ENCODE data around the gene LGR6.

GRCh38 chr1:202247104-202247503 is 53.5 kb downstream of the LGR6 start:
- TF ChIP-seq CTCF (IDR thresholded peaks at IDR 0.05; ENCODE audit: low read depth, low read length) (no peak), EZH2phosphoT487 (IDR thresholded peaks at IDR 0.05; ENCODE audit: low read depth) (no peak)
